ENCODE results near the gene PCYT2.

PCYT2 gene

GRCh38 chr17:81911277-81911961 is at the start of gene PCYT2:
Gene PCYT2, minus strand, starts transcription at chr17:81911399. Its CDS starts 44 bp downstream, at chr17:81911355.
- TF ChIP-seq CTCF (IDR thresholded peaks at IDR 0.05; ENCODE audit: low read depth, low read length) = no peak

GRCh38 chr17:81960130-81960958 is 49.1 kb upstream of the PCYT2 start:
- DNase-seq (ENCODE audit: extremely low read depth, low read depth) = no peak

More at GRCh38 chr17:81911277-81911961, at the start of gene PCYT2:
- DNase-seq (ENCODE audit: extremely low read depth, low read depth) = no peak

GRCh38 chr17:81959362-81960129 is 48.3 kb upstream of the PCYT2 start:
- TF ChIP-seq CTCF (IDR thresholded peaks at IDR 0.05; ENCODE audit: low read depth, low read length) = peak; percentile 47
- DNase-seq (ENCODE audit: extremely low read depth, low read depth) = no peak

More at GRCh38 chr17:81960130-81960958, 49.1 kb upstream of the PCYT2 start:
- no peak for TF ChIP-seq CTCF (IDR thresholded peaks at IDR 0.05; ENCODE audit: low read depth, low read length)

DNA sequence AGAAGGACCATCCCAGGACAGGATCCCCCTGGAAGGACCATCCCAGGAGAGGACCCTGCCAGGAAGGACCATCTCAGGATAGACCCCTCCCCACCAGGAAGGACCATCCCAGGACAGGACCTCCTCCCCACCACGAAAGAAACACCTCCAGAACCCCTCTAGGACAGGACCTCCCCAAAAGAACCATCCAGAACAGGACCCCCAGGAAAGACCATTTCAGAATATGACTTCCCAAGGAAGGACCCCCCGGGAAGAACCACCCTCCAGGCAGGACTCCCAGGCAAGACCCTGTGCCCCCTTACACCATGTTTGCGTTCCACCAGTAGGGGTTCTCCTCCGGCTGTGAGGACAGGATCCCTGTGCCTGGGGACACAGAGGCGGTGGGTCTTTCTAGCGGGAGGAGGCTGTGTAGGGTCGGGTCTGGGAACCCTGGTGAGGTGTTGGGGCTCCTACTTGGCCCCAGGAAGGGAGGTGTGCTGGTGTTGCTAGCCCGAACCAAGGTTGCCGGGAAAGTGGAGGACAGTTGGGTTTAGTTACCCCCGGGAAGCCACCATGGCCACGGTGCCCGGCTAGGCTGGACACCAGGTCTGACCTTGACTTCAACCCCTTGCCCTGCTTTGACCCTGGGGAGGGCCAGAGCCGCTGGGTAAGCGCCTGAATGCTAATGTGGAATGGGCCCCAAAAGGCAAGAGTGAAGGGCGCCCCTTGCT is 47.6 kb upstream of the PCYT2 start:
- DNase-seq (ENCODE audit: extremely low read depth, low read depth) = no peak
- TF ChIP-seq CTCF (IDR thresholded peaks at IDR 0.05; ENCODE audit: low read depth, low read length) = no peak

- no peak for TF ChIP-seq CTCF (IDR thresholded peaks at IDR 0.05; ENCODE audit: low read depth, low read length)
- DNase-seq (ENCODE audit: extremely low read depth, low read depth) = no peak
Observed at GRCh38 chr17:81957691-81958432, 46.7 kb upstream of the PCYT2 start.

Measured in AG09319 (cell line).